RCC 7860 (cell line): Measurements from ENCODE around the gene PLEKHF1.
"Not testable (repeated sequence)": the region's sequence is repeated elsewhere in the genome, so short reads cannot be mapped to it uniquely, and the experiment has no call there.

ENCODE experiments used
- DNase-seq: peaks from one replicate; pipeline ENCODE4 v3.0.0-alpha.2; 2015; ENCODE audit warnings: low spot score
- FAIRE-seq: peaks from 2 replicates; lab custom pipeline; 2012; peaks lifted over from hg19 to GRCh38; lab: Jason Lieb, UNC

PLEKHF1 gene

GRCh38 chr19:29697523-29698261, 32.4 kb downstream of the PLEKHF1 start:
- no peak for DNase-seq
- FAIRE-seq, result no peak

GRCh38 chr19:29699861-29700260, 34.6 kb downstream of the PLEKHF1 start:
- no peak for FAIRE-seq

GRCh38 chr19:29700498-29700897, 35.2 kb downstream of the PLEKHF1 start:
- FAIRE-seq, result no peak
- DNase-seq, result no peak

More at GRCh38 chr19:29699861-29700260, 34.6 kb downstream of the PLEKHF1 start:
- DNase-seq, result no peak

GRCh38 chr19:29702161-29702962, 37.1 kb downstream of the PLEKHF1 start:
- DNase-seq (no peak), FAIRE-seq (no peak)

- FAIRE-seq (no peak), DNase-seq (no peak)
Measured at GRCh38 chr19:29702963-29703320, 37.7 kb downstream of the PLEKHF1 start.

- DNase-seq (no peak), FAIRE-seq (no peak)
Measured at GRCh38 chr19:29704562-29705558, 39.6 kb downstream of the PLEKHF1 start.

GRCh38 chr19:29705706-29706105, 40.4 kb downstream of the PLEKHF1 start:
- DNase-seq, result no peak

GRCh38 chr19:29706635-29707034, 41.4 kb downstream of the PLEKHF1 start:
- DNase-seq (no peak), FAIRE-seq (no peak)

More at GRCh38 chr19:29705706-29706105, 40.4 kb downstream of the PLEKHF1 start:
- no peak for FAIRE-seq

GRCh38 chr19:29708554-29709439, 43.5 kb downstream of the PLEKHF1 start:
- no peak for FAIRE-seq
- DNase-seq, result no peak

GRCh38 chr19:29709440-29709798, 44.2 kb downstream of the PLEKHF1 start:
- not testable (repeated sequence) for DNase-seq, FAIRE-seq

- DNase-seq (no peak), FAIRE-seq (no peak)
Measured at GRCh38 chr19:29711584-29712132, 46.4 kb downstream of the PLEKHF1 start.

GRCh38 chr19:29712744-29713516, 47.7 kb downstream of the PLEKHF1 start:
- FAIRE-seq (no peak), DNase-seq (no peak)

- no peak for FAIRE-seq
Measured at GRCh38 chr19:29714371-29714952, 49.2 kb downstream of the PLEKHF1 start.

GRCh38 chr19:29714953-29715700, 49.9 kb downstream of the PLEKHF1 start, which contains the start of gene C19orf12:
C19orf12 (minus strand) TSS chr19:29715261; CDS start chr19:29708413, 6,848 bp downstream.
- DNase-seq (peak; percentile 3), FAIRE-seq (no peak)

More at GRCh38 chr19:29714371-29714952, 49.2 kb downstream of the PLEKHF1 start:
- no peak for DNase-seq

- FAIRE-seq, result no peak
- DNase-seq, result no peak
Measured at GRCh38 chr19:29715701-29716581, 50.7 kb downstream of the PLEKHF1 start.

- no peak for FAIRE-seq
Measured at GRCh38 chr19:29717051-29717450, 51.8 kb downstream of the PLEKHF1 start.

More at GRCh38 chr19:29717051-29717450, 51.8 kb downstream of the PLEKHF1 start:
- no peak for DNase-seq
